Measurements from ENCODE around the gene PIP5K1B.

DNA sequence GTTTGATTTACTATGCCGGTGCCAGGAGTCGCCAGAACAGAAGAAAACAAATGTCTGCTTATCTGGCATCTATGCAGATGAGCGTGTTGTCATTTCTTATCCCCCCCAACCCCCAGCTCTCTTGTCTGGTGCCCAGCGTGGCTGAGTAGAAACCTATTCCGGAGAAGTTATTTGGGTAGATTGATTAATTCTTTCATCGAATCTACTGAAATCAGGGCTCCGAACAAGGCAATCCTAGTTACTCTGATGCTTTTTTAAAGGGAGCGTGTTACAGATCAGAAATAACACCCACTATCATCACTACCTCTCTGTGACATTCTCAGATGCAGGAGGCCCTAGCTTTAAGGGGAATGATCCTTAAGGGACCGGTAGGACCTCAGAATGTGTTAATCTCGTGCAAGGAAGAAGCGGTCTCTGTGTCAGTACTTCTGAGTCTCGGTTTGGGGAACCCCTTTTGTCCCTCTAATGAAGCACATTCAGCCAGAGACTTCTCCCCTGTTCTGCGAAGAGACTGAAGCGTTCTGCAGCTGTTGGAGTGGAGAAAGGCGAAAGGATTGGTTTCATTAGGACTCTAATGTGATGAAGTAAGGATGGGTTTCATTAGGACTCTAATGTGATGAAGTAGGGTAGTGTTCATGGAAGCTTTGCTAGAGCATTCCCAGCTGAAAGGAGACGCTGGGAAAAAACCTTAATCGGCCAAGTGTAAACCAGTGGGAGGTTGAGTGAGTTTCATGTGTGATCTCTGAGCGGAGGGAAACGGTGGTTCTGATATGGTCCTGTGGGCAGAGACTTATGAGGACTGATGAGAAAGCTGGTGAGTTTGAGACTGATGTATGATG lies 1.5 kb downstream of the PIP5K1B start:
- TF ChIP-seq, protein P1, sequence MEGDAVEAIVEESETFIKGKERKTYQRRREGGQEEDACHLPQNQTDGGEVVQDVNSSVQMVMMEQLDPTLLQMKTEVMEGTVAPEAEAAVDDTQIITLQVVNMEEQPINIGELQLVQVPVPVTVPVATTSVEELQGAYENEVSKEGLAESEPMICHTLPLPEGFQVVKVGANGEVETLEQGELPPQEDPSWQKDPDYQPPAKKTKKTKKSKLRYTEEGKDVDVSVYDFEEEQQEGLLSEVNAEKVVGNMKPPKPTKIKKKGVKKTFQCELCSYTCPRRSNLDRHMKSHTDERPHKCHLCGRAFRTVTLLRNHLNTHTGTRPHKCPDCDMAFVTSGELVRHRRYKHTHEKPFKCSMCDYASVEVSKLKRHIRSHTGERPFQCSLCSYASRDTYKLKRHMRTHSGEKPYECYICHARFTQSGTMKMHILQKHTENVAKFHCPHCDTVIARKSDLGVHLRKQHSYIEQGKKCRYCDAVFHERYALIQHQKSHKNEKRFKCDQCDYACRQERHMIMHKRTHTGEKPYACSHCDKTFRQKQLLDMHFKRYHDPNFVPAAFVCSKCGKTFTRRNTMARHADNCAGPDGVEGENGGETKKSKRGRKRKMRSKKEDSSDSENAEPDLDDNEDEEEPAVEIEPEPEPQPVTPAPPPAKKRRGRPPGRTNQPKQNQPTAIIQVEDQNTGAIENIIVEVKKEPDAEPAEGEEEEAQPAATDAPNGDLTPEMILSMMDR (IDR thresholded peaks at IDR 0.05; ENCODE audit: poor library complexity) = no peak
- TF ChIP-seq EZH2 (IDR thresholded peaks at IDR 0.05; ENCODE audit: borderline replicate concordance) = no peak

All from hepatocyte (in vitro differentiated cells).